ENCODE data around the gene WDR75. TPM values are rescaled to one million over a fixed set of nuclear protein-coding genes. Genes with fewer than 3 reads are reported as not detected.
"Not testable (repeated sequence)": the region's sequence is repeated elsewhere in the genome, so short reads cannot be mapped to it uniquely, and the experiment has no call there.

Gene WDR75
- total RNA-seq, 1 donor from 2014 or later = 48.6 TPM

- no peak for DNase-seq (ENCODE audit: low read depth)
These were observed 679 bp upstream of the WDR75 start for GRCh38 chr2:189440644-189440946.

- no peak for DNase-seq (ENCODE audit: low read depth)
These were observed 418 bp downstream of the WDR75 start for GRCh38 chr2:189441709-189442074.

- DNase-seq (ENCODE audit: low read depth) = no peak
These were observed 1.2 kb downstream of the WDR75 start for GRCh38 chr2:189442468-189442867.

GRCh38 chr2:189444322-189444721 is 3.0 kb downstream of the WDR75 start:
- no peak for DNase-seq (ENCODE audit: low read depth)

- no peak for DNase-seq (ENCODE audit: low read depth)
These were observed 5.5 kb downstream of the WDR75 start for GRCh38 chr2:189446780-189447179.

GRCh38 chr2:189454009-189454408 is 12.7 kb downstream of the WDR75 start:
- peak; percentile 22 for DNase-seq (ENCODE audit: low read depth)

- no peak for DNase-seq (ENCODE audit: low read depth)
These were observed 23.8 kb downstream of the WDR75 start for GRCh38 chr2:189465076-189465475.

GRCh38 chr2:189465478-189465877 is 24.2 kb downstream of the WDR75 start:
- DNase-seq (ENCODE audit: low read depth) = no peak

GRCh38 chr2:189466046-189466445 is 24.8 kb downstream of the WDR75 start:
- DNase-seq (ENCODE audit: low read depth) = no peak

GRCh38 chr2:189466656-189467055 is 25.4 kb downstream of the WDR75 start:
- DNase-seq (ENCODE audit: low read depth) = peak; percentile 59

- no peak for DNase-seq (ENCODE audit: low read depth)
These were observed 25.9 kb downstream of the WDR75 start for GRCh38 chr2:189467160-189467559.

- no peak for DNase-seq (ENCODE audit: low read depth)
These were observed 26.3 kb downstream of the WDR75 start for GRCh38 chr2:189467593-189467992.

GRCh38 chr2:189474526-189474925 is 33.3 kb downstream of the WDR75 start:
- no peak for DNase-seq (ENCODE audit: low read depth)

GRCh38 chr2:189477756-189478155 is 36.5 kb downstream of the WDR75 start:
- DNase-seq (ENCODE audit: low read depth) = no peak

GRCh38 chr2:189478289-189478688 is 37.0 kb downstream of the WDR75 start:
- not testable (repeated sequence) for DNase-seq (ENCODE audit: low read depth)

GRCh38 chr2:189481071-189481470 is 39.8 kb downstream of the WDR75 start:
- no peak for DNase-seq (ENCODE audit: low read depth)

- no peak for DNase-seq (ENCODE audit: low read depth)
These were observed 42.3 kb downstream of the WDR75 start for GRCh38 chr2:189483571-189483970.

GRCh38 chr2:189483980-189484740 is 42.9 kb downstream of the WDR75 start:
- no peak for DNase-seq (ENCODE audit: low read depth)

GRCh38 chr2:189485146-189485545 is 43.9 kb downstream of the WDR75 start:
- peak; percentile 86 for DNase-seq (ENCODE audit: low read depth)

GRCh38 chr2:189486237-189486770 is 45.0 kb downstream of the WDR75 start:
- DNase-seq (ENCODE audit: low read depth) = peak; percentile 33

GRCh38 chr2:189487283-189488007 is 46.2 kb downstream of the WDR75 start:
- no peak for DNase-seq (ENCODE audit: low read depth)

- no peak for DNase-seq (ENCODE audit: low read depth)
These were observed 46.7 kb downstream of the WDR75 start for GRCh38 chr2:189488008-189488310.

- no peak for DNase-seq (ENCODE audit: low read depth)
These were observed 51.2 kb downstream of the WDR75 start for GRCh38 chr2:189492451-189492850.

Data from myocyte (in vitro differentiated cells).